IMR-90 (cell line): ENCODE measurements around the gene ADGRG3.

Experiments
- BHLHE40 ChIP-seq: fragments of 150-350 bp; IDR thresholded peaks from 2 replicates; pipeline ENCODE4 v1.6.1; 2016; ENCODE audit warnings: mild to moderate bottlenecking, low read depth, low read length
- CTCF ChIP-seq: conservative IDR thresholded peaks from 2 replicates; pipeline ENCODE4 v1.5.1; 2012; ENCODE audit warnings: mild to moderate bottlenecking, low read depth, low read length, improper control_type of control experiment
- POLR2A ChIP-seq: IDR thresholded peaks from 2 replicates; pipeline ENCODE4 v1.6.1; 2012; ENCODE audit warnings: mild to moderate bottlenecking, low read depth, low read length
- RCOR1 ChIP-seq: IDR thresholded peaks from 2 replicates; pipeline ENCODE4 v1.6.1; 2012; ENCODE audit warnings: mild to moderate bottlenecking, low read length, improper control_type of control experiment; ENCODE audit not compliant: insufficient replicate concordance
- USF2 ChIP-seq: fragments of 150-350 bp; IDR thresholded peaks from 2 replicates; pipeline ENCODE4 v1.6.1; 2017; ENCODE audit warnings: mild to moderate bottlenecking, antibody characterized with exemption, low read length, low read depth

GRCh38 chr16:57637965-57638364, 30.1 kb upstream of the ADGRG3 start:
- TF ChIP-seq CTCF (no peak), RCOR1 (no peak), POLR2A (no peak), BHLHE40 (no peak), USF2 (no peak)
